ENCODE data around the gene HAUS3. TPM values are rescaled to one million over a fixed set of nuclear protein-coding genes. Genes with fewer than 3 reads are reported as not detected.

HAUS3 gene
- total and polyA plus RNA-seq, 2 of the 8 experiments (the other 6 are each of a cell fraction or from before 2014, with no cell fraction given), result 3.2 to 14.8 TPM

GRCh38 chr4:2179717-2180116 lies 62.2 kb downstream of the HAUS3 start:
- no peak for DNase-seq (ENCODE audit: low read depth in 1 of 2, low spot score in 2 of 2)
- POLR2A ChIA-PET (ENCODE audit: partially characterized antibody), result no interaction called here
- Histone ChIP-seq H2BK12ac (ENCODE audit: low read depth, low read length) (no peak overlapping the region), H3K79me2 (ENCODE audit: control insufficient read depth in 1 of 2, insufficient read depth in 2 of 2, low read length in 2 of 2) (no peaks in the 10 kb centered on the region), H4K8ac (ENCODE audit: extremely low read depth, insufficient read depth, low read length) (no peak overlapping the region), H2AFZ (ENCODE audit: low read length) (no peak overlapping the region), H2BK120ac (replicated peaks; ENCODE audit: low read depth, low read length) (no peak overlapping the region), H3K4ac (replicated peaks; ENCODE audit: insufficient read length, low read depth, low read length) (no peak overlapping the region), H3K27me3 (replicated peaks in 1 of 4; ENCODE audit: control insufficient read depth in 3 of 4, extremely low read depth in 1 of 4, insufficient read depth in 3 of 4, low read length in 3 of 4) (no peaks in the 10 kb centered on the region), H3K23me2 (ENCODE audit: low read depth, low read length) (no peaks in the 10 kb centered on the region), H3K4me2 (ENCODE audit: insufficient read depth in 1 of 2, low read depth in 2 of 2, low read length in 2 of 2) (no peak overlapping the region), H2BK5ac (ENCODE audit: low read depth, low read length) (no peak overlapping the region), H4K5ac (ENCODE audit: insufficient read length, low read depth, low read length) (no peak overlapping the region), H3K4me3 (ENCODE audit: extremely low read depth in 1 of 4, insufficient read depth in 2 of 4, low read depth in 3 of 4, low read length in 4 of 4) (no peak overlapping the region), H3K4me1 (replicated peaks in 1 of 4; ENCODE audit: control insufficient read depth in 3 of 4, insufficient read depth in 4 of 4, low read length in 3 of 4) (no peaks in the 10 kb centered on the region), H3K18ac (ENCODE audit: extremely low read depth, low read length) (no peak overlapping the region), H2BK20ac (ENCODE audit: low read length) (no peak overlapping the region), H4K20me1 (replicated peaks in 1 of 2; ENCODE audit: control insufficient read depth in 1 of 2, insufficient read depth in 2 of 2, low read length in 2 of 2) (peaks cover 0 to 2% of the 10 kb centered on the region in 2 experiments), H3K79me1 (ENCODE audit: low read depth, low read length) (no peaks in the 10 kb centered on the region), H3K23ac (ENCODE audit: insufficient read length) (no peak overlapping the region), H3K56ac (replicated peaks; ENCODE audit: insufficient read length, low read depth, low read length) (no peak overlapping the region), H2AK5ac (ENCODE audit: low read depth, low read length) (no peak overlapping the region), H3K36me3 (ENCODE audit: control insufficient read depth in 2 of 4, insufficient read depth in 4 of 4, low read length in 3 of 4) (no peaks in the 10 kb centered on the region), H3K9ac (replicated peaks in 1 of 4; ENCODE audit: extremely low read depth in 1 of 4, low read depth in 3 of 4, low read length in 3 of 4) (no peak overlapping the region; a peak in 1 of 7 replicates), H3K14ac (ENCODE audit: insufficient read length) (no peak overlapping the region), H2BK15ac (ENCODE audit: low read length) (no peak overlapping the region), H4K91ac (replicated peaks; ENCODE audit: insufficient read length, low read length) (no peak overlapping the region), H3K9me3 (ENCODE audit: insufficient read depth in 2 of 2, low read depth in 1 of 2, low read length in 1 of 2) (peaks cover 3 to 4% of the 10 kb centered on the region in 2 experiments; a peak in 2 of 4 replicates), H3K27ac (ENCODE audit: low read depth, low read length) (no peak overlapping the region)
- WGBS, 2 experiments (ENCODE audit: extremely low coverage in 1 of 2, insufficient coverage in 1 of 2, insufficient read length in 1 of 2, insufficient replicate concordance in 2 of 2, low coverage in 1 of 2, low lambda C conversion rate in 2 of 2, missing lambda C conversion rate in 1 of 2), result 89% methylated on average over 7 of the region's 7 CpGs; no CpG with 5 or more reads in 1 of the 2 experiments
- CTCF ChIA-PET (ENCODE audit: partially characterized antibody), result interaction anchor here (0.9 to 1.5 kb wide), 2 partner anchors 13 to 135 kb away, joined by 3 read pairs; no protein-coding TSS in a partner anchor
- no peak for FAIRE-seq
- TF ChIP-seq BRCA1 (IDR thresholded peaks at IDR 0.05; ENCODE audit: low read depth, low read length), result no peak
- TF ChIP-seq YY1 (IDR thresholded peaks at IDR 0.05; ENCODE audit: low read depth, low read length), result no peak
- TF ChIP-seq EGR1 (IDR thresholded peaks at IDR 0.05; ENCODE audit: borderline replicate concordance, low read depth, low read length), result no peak
- no peak for TF ChIP-seq GTF2F1 (IDR thresholded peaks at IDR 0.05; ENCODE audit: borderline replicate concordance, low read depth, low read length)
- TF ChIP-seq SP1 (IDR thresholded peaks at IDR 0.05; ENCODE audit: low read depth, low read length), result no peak
